ENCODE measurements around the gene METTL6. TPM values are rescaled to one million over a fixed set of nuclear protein-coding genes. Genes with fewer than 3 reads are reported as not detected.

Gene METTL6
- total RNA-seq, 1 donor from 2014 or later = 16.0 TPM

DNA sequence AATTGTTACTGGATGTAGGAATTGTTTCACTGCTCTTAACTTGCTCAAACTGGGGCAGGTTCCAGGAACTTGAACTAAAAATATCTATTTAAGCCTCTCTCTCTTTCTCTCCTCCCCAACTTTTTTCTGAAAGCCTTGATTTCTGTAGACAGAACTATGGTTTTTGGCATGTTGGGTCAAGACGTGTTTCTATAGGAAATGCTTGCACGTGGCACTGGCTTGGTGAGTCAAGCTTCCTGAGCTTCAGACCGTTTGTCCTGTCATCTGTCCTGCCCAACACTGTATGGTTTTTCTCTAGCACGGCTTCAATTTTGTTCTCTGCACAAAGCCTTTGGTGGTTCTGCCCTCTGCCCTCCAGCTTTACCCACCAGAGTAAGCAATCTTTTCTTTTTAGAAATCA lies 13.5 kb upstream of the METTL6 start:
- Mint-ChIP-seq H3K4me3 (ENCODE audit: unreplicated experiment) (no peak overlapping the region), H3K27ac (ENCODE audit: unreplicated experiment) (no peak overlapping the region), H3K4me1 (ENCODE audit: unreplicated experiment) (no peaks in the 10 kb centered on the region), H3K36me3 (ENCODE audit: low read depth, unreplicated experiment) (peaks cover 27% of the 10 kb centered on the region), H3K9me3 (ENCODE audit: unreplicated experiment) (no peaks in the 10 kb centered on the region), H3K27me3 (ENCODE audit: unreplicated experiment) (no peaks in the 10 kb centered on the region)
- no peak for DNase-seq (ENCODE audit: low spot score)
- TF ChIP-seq, protein P1, sequence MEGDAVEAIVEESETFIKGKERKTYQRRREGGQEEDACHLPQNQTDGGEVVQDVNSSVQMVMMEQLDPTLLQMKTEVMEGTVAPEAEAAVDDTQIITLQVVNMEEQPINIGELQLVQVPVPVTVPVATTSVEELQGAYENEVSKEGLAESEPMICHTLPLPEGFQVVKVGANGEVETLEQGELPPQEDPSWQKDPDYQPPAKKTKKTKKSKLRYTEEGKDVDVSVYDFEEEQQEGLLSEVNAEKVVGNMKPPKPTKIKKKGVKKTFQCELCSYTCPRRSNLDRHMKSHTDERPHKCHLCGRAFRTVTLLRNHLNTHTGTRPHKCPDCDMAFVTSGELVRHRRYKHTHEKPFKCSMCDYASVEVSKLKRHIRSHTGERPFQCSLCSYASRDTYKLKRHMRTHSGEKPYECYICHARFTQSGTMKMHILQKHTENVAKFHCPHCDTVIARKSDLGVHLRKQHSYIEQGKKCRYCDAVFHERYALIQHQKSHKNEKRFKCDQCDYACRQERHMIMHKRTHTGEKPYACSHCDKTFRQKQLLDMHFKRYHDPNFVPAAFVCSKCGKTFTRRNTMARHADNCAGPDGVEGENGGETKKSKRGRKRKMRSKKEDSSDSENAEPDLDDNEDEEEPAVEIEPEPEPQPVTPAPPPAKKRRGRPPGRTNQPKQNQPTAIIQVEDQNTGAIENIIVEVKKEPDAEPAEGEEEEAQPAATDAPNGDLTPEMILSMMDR (IDR thresholded peaks at IDR 0.05; ENCODE audit: unreplicated experiment) = no peak

DNA sequence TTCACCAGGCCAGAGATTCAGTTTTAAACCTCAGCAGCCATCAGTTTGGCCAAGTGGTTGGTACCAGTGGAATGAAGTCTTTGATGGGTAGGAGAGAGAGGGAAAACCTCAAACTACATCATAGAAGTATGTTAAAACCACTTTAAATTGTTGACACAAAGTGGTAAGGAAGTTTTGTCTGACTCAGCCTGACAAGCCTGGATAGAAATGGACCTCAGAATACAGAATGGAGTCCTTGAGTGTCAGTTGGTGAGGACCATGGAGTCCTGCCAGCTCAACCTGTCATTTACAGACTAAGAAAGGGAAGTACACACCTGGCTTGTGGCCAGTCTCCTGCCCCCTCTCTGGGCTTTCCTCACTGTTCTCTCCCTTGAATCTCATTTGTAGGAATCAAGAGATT lies 12.1 kb upstream of the METTL6 start:
- no peaks in the 10 kb centered on the region for H3K27me3 Mint-ChIP-seq (ENCODE audit: unreplicated experiment)
- no peaks in the 10 kb centered on the region for H3K9me3 Mint-ChIP-seq (ENCODE audit: unreplicated experiment)
- H3K4me1 Mint-ChIP-seq (ENCODE audit: unreplicated experiment) = no peaks in the 10 kb centered on the region
- DNase-seq (ENCODE audit: low spot score) = no peak
- no peak overlapping the region for H3K27ac Mint-ChIP-seq (ENCODE audit: unreplicated experiment)
- peaks cover 31% of the 10 kb centered on the region for H3K36me3 Mint-ChIP-seq (ENCODE audit: low read depth, unreplicated experiment)
- TF ChIP-seq, protein P1 (IDR thresholded peaks at IDR 0.05; ENCODE audit: unreplicated experiment) = no peak
- no peak overlapping the region for H3K4me3 Mint-ChIP-seq (ENCODE audit: unreplicated experiment)

DNA sequence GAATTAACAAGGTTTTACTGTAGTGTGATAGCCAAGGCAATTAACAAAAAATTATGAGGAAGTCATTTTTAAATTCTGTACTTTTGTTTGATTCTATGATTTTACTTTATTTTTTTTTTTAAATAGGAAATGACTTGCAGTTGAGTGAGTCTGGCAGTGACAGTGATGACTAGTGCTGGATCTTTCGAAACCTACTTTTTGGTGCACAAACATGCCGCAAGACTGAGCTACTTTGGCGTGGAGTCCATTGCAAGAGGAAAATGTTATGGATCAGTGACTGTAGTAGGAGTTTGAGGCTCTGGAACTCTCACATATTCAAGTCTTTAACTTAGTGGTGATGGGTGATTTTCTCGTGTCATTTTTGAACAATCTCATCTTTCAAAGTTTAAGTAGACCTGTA lies 11.6 kb upstream of the METTL6 start:
- H3K4me1 Mint-ChIP-seq (ENCODE audit: unreplicated experiment) = no peaks in the 10 kb centered on the region
- peaks cover 31% of the 10 kb centered on the region for H3K36me3 Mint-ChIP-seq (ENCODE audit: low read depth, unreplicated experiment)
- H3K27ac Mint-ChIP-seq (ENCODE audit: unreplicated experiment) = no peak overlapping the region
- H3K27me3 Mint-ChIP-seq (ENCODE audit: unreplicated experiment) = no peaks in the 10 kb centered on the region
- TF ChIP-seq, protein P1 (IDR thresholded peaks at IDR 0.05; ENCODE audit: unreplicated experiment) = no peak
- DNase-seq (ENCODE audit: low spot score) = no peak
- no peaks in the 10 kb centered on the region for H3K9me3 Mint-ChIP-seq (ENCODE audit: unreplicated experiment)
- no peak overlapping the region for H3K4me3 Mint-ChIP-seq (ENCODE audit: unreplicated experiment)

DNA sequence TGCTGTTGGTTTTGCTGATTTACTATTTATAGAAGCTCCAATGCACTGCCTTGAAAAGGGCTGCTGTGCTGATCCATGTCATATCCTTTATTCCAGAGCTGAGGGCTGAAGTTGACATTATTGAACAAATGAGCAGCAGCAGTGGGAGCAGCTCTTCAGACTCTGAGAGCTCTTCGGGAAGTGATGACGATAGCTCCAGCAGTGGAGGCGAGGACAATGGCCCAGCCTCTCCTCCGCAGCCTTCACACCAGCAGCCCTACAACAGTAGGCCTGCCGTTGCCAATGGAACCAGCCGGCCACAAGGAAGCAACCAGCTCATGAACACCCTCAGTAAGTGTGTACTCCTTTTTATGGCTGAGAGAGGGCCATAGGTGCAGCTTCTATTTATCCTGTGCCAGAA lies 8.9 kb upstream of the METTL6 start:
- Mint-ChIP-seq H3K27ac (ENCODE audit: unreplicated experiment) (no peak overlapping the region), H3K27me3 (ENCODE audit: unreplicated experiment) (no peaks in the 10 kb centered on the region), H3K4me3 (ENCODE audit: unreplicated experiment) (no peak overlapping the region), H3K9me3 (ENCODE audit: unreplicated experiment) (no peaks in the 10 kb centered on the region), H3K36me3 (ENCODE audit: low read depth, unreplicated experiment) (peaks cover 35% of the 10 kb centered on the region), H3K4me1 (ENCODE audit: unreplicated experiment) (no peaks in the 10 kb centered on the region)
- DNase-seq (ENCODE audit: low spot score) = no peak
- TF ChIP-seq, protein P1 (IDR thresholded peaks at IDR 0.05; ENCODE audit: unreplicated experiment) = no peak

DNA sequence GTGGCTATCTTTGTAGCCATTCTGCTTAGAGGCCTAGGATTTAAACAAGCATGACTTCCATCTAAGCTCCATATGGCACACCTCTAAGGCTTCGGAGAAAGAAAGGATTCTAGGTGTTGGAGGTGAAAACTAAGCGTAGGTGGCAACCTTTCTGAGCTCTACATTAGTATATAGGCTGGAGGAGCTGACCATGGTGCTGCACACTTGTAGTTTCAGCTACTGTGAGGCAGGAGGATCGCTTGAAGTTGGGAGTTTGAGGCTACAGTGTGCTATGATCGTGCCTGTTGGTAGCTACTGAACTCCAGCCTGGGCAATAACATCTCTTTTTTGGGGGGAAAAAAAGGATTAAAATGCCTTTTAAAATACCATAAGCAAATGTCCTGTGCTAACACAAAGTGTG lies 7.4 kb upstream of the METTL6 start:
- DNase-seq (ENCODE audit: low spot score) = no peak
- TF ChIP-seq, protein P1 (IDR thresholded peaks at IDR 0.05; ENCODE audit: unreplicated experiment) = no peak
- H3K4me3 Mint-ChIP-seq (ENCODE audit: unreplicated experiment) = no peak overlapping the region
- H3K27ac Mint-ChIP-seq (ENCODE audit: unreplicated experiment) = no peak overlapping the region
- peaks cover 31% of the 10 kb centered on the region for H3K36me3 Mint-ChIP-seq (ENCODE audit: low read depth, unreplicated experiment)
- H3K9me3 Mint-ChIP-seq (ENCODE audit: unreplicated experiment) = no peaks in the 10 kb centered on the region
- H3K4me1 Mint-ChIP-seq (ENCODE audit: unreplicated experiment) = no peaks in the 10 kb centered on the region
- H3K27me3 Mint-ChIP-seq (ENCODE audit: unreplicated experiment) = no peaks in the 10 kb centered on the region

Data from endothelial cell (in vitro differentiated cells).